Adrenal gland (tissue), 5 donors: Measurements from ENCODE around the gene ACLY.

Experiments
- POLR2A ChIP-seq, 2 donors: fragments of 450-650 bp; IDR thresholded peaks; one replicate each; pipeline ENCODE4 v1.6.1; 2017; ENCODE audit warnings: antibody characterized with exemption in 2 of 2, mild to moderate bottlenecking in 2 of 2, moderate library complexity in 1 of 2
- TF ChIP-seq, protein P1 (sequence below), 6 experiments: fragments of 450-650 bp in 4 of 6; fragments of 200-600 bp in 2 of 6; sonication (generic) in 1 of 6; IDR thresholded peaks; 1 replicate in 5 of 6; 2 replicates in 1 of 6; pipeline versions ENCODE4 v1.5.1 to v1.8.0; 2016 to 2021; ENCODE audit warnings: antibody characterized with exemption in 6 of 6, mild to moderate bottlenecking in 2 of 6, moderate library complexity in 1 of 6
- donor health status: DM: no; HTN: no; CAD: no.

DNA sequence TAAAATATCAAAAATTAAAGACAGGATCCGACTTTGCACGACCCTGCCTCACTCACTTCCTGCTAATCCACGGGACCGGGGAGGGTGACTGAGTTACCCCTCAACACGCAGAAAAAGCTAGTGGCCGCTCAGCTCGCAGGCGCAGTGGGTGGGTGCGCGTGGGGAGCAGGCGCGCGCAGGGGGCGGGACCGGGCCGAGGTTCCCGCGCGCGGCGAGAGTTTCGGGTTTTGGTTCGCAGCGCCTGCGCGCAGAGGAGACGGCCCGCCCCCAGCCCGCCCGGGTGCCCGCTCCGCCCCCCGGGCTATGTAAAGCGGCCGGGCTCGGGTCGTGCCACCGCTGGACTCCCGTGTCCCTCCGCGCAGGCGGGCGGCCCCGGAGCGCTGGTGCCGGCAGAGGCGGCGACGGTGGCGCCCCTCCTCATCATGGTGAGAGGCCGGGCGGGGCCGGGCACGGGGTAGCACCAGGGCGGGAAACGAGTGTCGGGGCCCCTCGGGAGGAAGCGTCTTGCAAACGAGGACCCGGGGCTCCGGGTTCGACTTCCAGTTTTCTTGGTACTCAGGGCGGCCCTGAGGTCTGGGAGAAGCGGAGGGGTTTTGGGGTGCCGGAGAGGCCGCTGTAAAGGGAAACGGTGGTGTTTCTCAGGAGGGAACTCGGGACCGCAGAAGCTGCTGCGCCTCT is 47.9 kb upstream of the ACLY start, which contains the start of gene CNP:
- TF ChIP-seq, protein P1, sequence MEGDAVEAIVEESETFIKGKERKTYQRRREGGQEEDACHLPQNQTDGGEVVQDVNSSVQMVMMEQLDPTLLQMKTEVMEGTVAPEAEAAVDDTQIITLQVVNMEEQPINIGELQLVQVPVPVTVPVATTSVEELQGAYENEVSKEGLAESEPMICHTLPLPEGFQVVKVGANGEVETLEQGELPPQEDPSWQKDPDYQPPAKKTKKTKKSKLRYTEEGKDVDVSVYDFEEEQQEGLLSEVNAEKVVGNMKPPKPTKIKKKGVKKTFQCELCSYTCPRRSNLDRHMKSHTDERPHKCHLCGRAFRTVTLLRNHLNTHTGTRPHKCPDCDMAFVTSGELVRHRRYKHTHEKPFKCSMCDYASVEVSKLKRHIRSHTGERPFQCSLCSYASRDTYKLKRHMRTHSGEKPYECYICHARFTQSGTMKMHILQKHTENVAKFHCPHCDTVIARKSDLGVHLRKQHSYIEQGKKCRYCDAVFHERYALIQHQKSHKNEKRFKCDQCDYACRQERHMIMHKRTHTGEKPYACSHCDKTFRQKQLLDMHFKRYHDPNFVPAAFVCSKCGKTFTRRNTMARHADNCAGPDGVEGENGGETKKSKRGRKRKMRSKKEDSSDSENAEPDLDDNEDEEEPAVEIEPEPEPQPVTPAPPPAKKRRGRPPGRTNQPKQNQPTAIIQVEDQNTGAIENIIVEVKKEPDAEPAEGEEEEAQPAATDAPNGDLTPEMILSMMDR (IDR thresholded peaks at IDR 0.05) = peak in 1 of 6 experiments; percentile 8
- TF ChIP-seq POLR2A (IDR thresholded peaks at IDR 0.05) = peak; percentile 81 to 87
